KBM-7 (cell line): ENCODE data around the gene MREG.

Source experiments
- DNase-seq: peaks from one replicate; pipeline ENCODE4 v3.0.0-alpha.2; 2015
- in situ Hi-C: fragments of 300-500 bp; cut with MboI; formaldehyde crosslinking; loops from 2 replicates; pipeline ENCODE4 v1.14.3; 2020; ENCODE audit warnings: low sequenced_read_pairs, low pct_unique_long_range_greater_than_20kb, mixed read lengths

Gene MREG

GRCh38 chr2:216013080-216013909 lies at the start of gene MREG:
TSS of gene MREG (minus strand) at chr2:216013551. CDS start at chr2:216013327, 224 bp downstream.
- in situ Hi-C loops: no loop called here
- DNase-seq: peak; percentile 83

- no peak for DNase-seq
- in situ Hi-C loops: no loop called here
These were observed 46.0 kb upstream of the MREG start for GRCh38 chr2:216059233-216059834.

GRCh38 chr2:216057688-216058193 lies 44.4 kb upstream of the MREG start:
- peak; percentile 46 for DNase-seq
- in situ Hi-C loops: no loop called here

- in situ Hi-C loops: no loop called here
- no peak for DNase-seq
These were observed 43.4 kb upstream of the MREG start for GRCh38 chr2:216056739-216057138.

- in situ Hi-C loops: no loop called here
- DNase-seq: no peak
These were observed 42.3 kb upstream of the MREG start for GRCh38 chr2:216055680-216056079.

- DNase-seq: no peak
- in situ Hi-C loops: no loop called here
These were observed 39.1 kb upstream of the MREG start for GRCh38 chr2:216052420-216052819.

GRCh38 chr2:216051350-216051749 lies 38.0 kb upstream of the MREG start:
- in situ Hi-C loops: no loop called here

GRCh38 chr2:216049452-216049851 lies 36.1 kb upstream of the MREG start:
- DNase-seq: no peak
- in situ Hi-C loops: no loop called here

More at GRCh38 chr2:216051350-216051749, 38.0 kb upstream of the MREG start:
- DNase-seq: no peak

GRCh38 chr2:216047397-216047796 lies 34.0 kb upstream of the MREG start:
- in situ Hi-C loops: no loop called here
- DNase-seq: no peak

- in situ Hi-C loops: no loop called here
- no peak for DNase-seq
These were observed 31.6 kb upstream of the MREG start for GRCh38 chr2:216044883-216045486.

- in situ Hi-C loops: no loop called here
- no peak for DNase-seq
These were observed 30.6 kb upstream of the MREG start for GRCh38 chr2:216043949-216044348.

GRCh38 chr2:216041438-216041837 lies 28.1 kb upstream of the MREG start:
- in situ Hi-C loops: no loop called here
- no peak for DNase-seq

- in situ Hi-C loops: no loop called here
- DNase-seq: no peak
These were observed 26.6 kb upstream of the MREG start for GRCh38 chr2:216039918-216040317.

GRCh38 chr2:216034065-216034464 lies 20.7 kb upstream of the MREG start:
- DNase-seq: peak; percentile 78
- in situ Hi-C loops: no loop called here

GRCh38 chr2:216033403-216033802 lies 20.1 kb upstream of the MREG start:
- in situ Hi-C loops: no loop called here

GRCh38 chr2:216031960-216032689 lies 18.8 kb upstream of the MREG start:
- no peak for DNase-seq
- in situ Hi-C loops: no loop called here

More at GRCh38 chr2:216033403-216033802, 20.1 kb upstream of the MREG start:
- no peak for DNase-seq

- DNase-seq: no peak
- in situ Hi-C loops: no loop called here
These were observed 16.9 kb upstream of the MREG start for GRCh38 chr2:216030216-216030615.

GRCh38 chr2:216029416-216030129 lies 16.2 kb upstream of the MREG start:
- in situ Hi-C loops: no loop called here
- DNase-seq: no peak
